Endothelial cell of umbilical vein (primary cell): Measurements from ENCODE around the gene KRTAP10-12. TPM values are rescaled to one million over a fixed set of nuclear protein-coding genes. Genes with fewer than 3 reads are reported as not detected.

Experiments used
- BruUV-seq: library from RNA; stranded (reverse); fragments of 400-500 nt; replicated peaks from 2 replicates; lab custom pipeline; 2021; lab: Mats Ljungman, UMichigan
- CTCF ChIA-PET: fragments of 300-600, 350-600 bp; sonication (Branson Sonifier 250); formaldehyde crosslinking; loops from one replicate; lab custom pipeline; 2021; ENCODE audit warnings: antibody characterized with exemption, inconsistent platforms; lab: Charles Lee
- POLR2A ChIA-PET: fragments of 300-600, 350-600 bp; sonication (Branson Sonifier 250); formaldehyde crosslinking; loops from one replicate; lab custom pipeline; 2021; ENCODE audit warnings: antibody characterized with exemption, inconsistent platforms; lab: Charles Lee
- DNase-seq: peaks from one replicate; pipeline ENCODE4 v3.0.0-alpha.2; 2011; ENCODE audit warnings: low read depth, low spot score
- FAIRE-seq: peaks from 2 replicates; lab custom pipeline; 2011; peaks lifted over from hg19 to GRCh38; lab: Jason Lieb, UNC
- H2AFZ ChIP-seq: 2 replicates; pipeline ENCODE4 v1.6.0; 2012; ENCODE audit warnings: low read depth, low read length, control low read depth, inconsistent platforms
- H3K27ac ChIP-seq: 2 replicates; pipeline ENCODE4 v1.5.1; 2011; ENCODE audit warnings: low read depth, mild to moderate bottlenecking, control low read depth, low read length, moderate library complexity; ENCODE audit not compliant: insufficient read depth
- H3K27me3 ChIP-seq, 2 experiments: 2 replicates each; pipeline versions ENCODE4 v1.6.0 to v1.6.1; 2011; ENCODE audit warnings: low read length in 2 of 2, mixed read lengths in 1 of 2; ENCODE audit not compliant: control insufficient read depth in 2 of 2, insufficient read depth in 2 of 2
- H3K36me3 ChIP-seq, 2 experiments: 2 replicates in 1 of 2; 3 replicates in 1 of 2; pipeline ENCODE4 v1.5.1; 2011; ENCODE audit warnings: low read length in 2 of 2, mild to moderate bottlenecking in 1 of 2, moderate library complexity in 1 of 2; ENCODE audit not compliant: control insufficient read depth in 2 of 2, insufficient read depth in 2 of 2; ENCODE audit errors: extremely low read depth in 1 of 2
- H3K4me1 ChIP-seq: 3 replicates; pipeline ENCODE4 v1.5.1; 2011; ENCODE audit warnings: mild to moderate bottlenecking, low read length; ENCODE audit not compliant: control insufficient read depth, insufficient read depth; ENCODE audit errors: extremely low read depth
- H3K4me2 ChIP-seq: 2 replicates; pipeline ENCODE4 v1.6.1; 2011; ENCODE audit warnings: low read length, control low read depth, mixed read lengths; ENCODE audit not compliant: insufficient read depth
- H3K4me3 ChIP-seq, 3 experiments: fragments of 200-600 bp in 1 of 3; sonication (generic), shearing (Covaris generic) in 1 of 3; replicated peaks in 1 of 3; 2 replicates each; pipeline ENCODE4 v1.5.1; 2011 to 2016; ENCODE audit warnings: control low read depth in 3 of 3, low read length in 3 of 3, mild to moderate bottlenecking in 2 of 3, inconsistent platforms in 1 of 3, low read depth in 1 of 3, moderate library complexity in 1 of 3; ENCODE audit not compliant: insufficient read depth in 1 of 3
- H3K79me2 ChIP-seq: 2 replicates; pipeline ENCODE4 v1.6.0; 2012; ENCODE audit warnings: low read length, inconsistent platforms; ENCODE audit not compliant: control insufficient read depth, insufficient read depth
- H3K9ac ChIP-seq: replicated peaks from 2 replicates; pipeline ENCODE3; 2011; ENCODE audit warnings: low read length, control low read depth; ENCODE audit not compliant: insufficient read depth; ENCODE audit errors: extremely low read depth
- H3K9me1 ChIP-seq: replicated peaks from 3 replicates; pipeline ENCODE4 v1.6.0; 2011; ENCODE audit warnings: mild to moderate bottlenecking, low read length; ENCODE audit not compliant: control insufficient read depth, insufficient read depth; ENCODE audit errors: extremely low read depth
- H3K9me3 ChIP-seq: replicated peaks from 2 replicates; pipeline ENCODE4 v1.5.1; 2012; ENCODE audit warnings: low read length, inconsistent platforms; ENCODE audit not compliant: control insufficient read depth, insufficient read depth
- H4K20me1 ChIP-seq: replicated peaks from 2 replicates; pipeline ENCODE3; 2011; ENCODE audit warnings: mild to moderate bottlenecking, low read length; ENCODE audit not compliant: control insufficient read depth, insufficient read depth; ENCODE audit errors: extremely low read depth
- EZH2 ChIP-seq: IDR thresholded peaks from 2 replicates; pipeline ENCODE4 v1.6.1; 2012; ENCODE audit warnings: borderline replicate concordance, low read depth, mild to moderate bottlenecking, moderate library complexity, low read length, inconsistent platforms; ENCODE audit not compliant: severe bottlenecking
- FOS ChIP-seq: IDR thresholded peaks from 2 replicates; pipeline ENCODE4 v1.6.1; 2011; ENCODE audit warnings: mild to moderate bottlenecking, low read length, moderate library complexity, borderline replicate concordance; ENCODE audit not compliant: insufficient read depth
- GATA2 ChIP-seq: IDR thresholded peaks from 2 replicates; pipeline ENCODE4 v1.7.0; 2011; ENCODE audit warnings: low read depth, mild to moderate bottlenecking, moderate library complexity, mixed read lengths, low read length; ENCODE audit not compliant: insufficient read length, insufficient read depth
- JUN ChIP-seq: IDR thresholded peaks from 2 replicates; pipeline ENCODE4 v1.6.1; 2011; ENCODE audit warnings: borderline replicate concordance, low read depth; ENCODE audit not compliant: insufficient read length, insufficient read depth
- POLR2AphosphoS5 ChIP-seq: IDR thresholded peaks from 2 replicates; pipeline ENCODE4 v1.6.1; 2012; ENCODE audit warnings: low read depth, mild to moderate bottlenecking, control low read depth, low read length, moderate library complexity; ENCODE audit not compliant: insufficient read depth
- dilution Hi-C: fragments of 300-500 bp; cut with MboI; formaldehyde crosslinking; loops from one replicate; pipeline ENCODE4 v1.15.0; 2019; ENCODE audit warnings: low sequenced_read_pairs; ENCODE audit not compliant: extremely low pct_ligation_motif_present
- intact Hi-C: fragments of 100-400 bp; cut with micrococcal nuclease; formaldehyde crosslinking; loops from one replicate; pipeline ENCODE4 v1.10.0; 2022
- polyA plus RNA-seq, 4 experiments: library from polyadenylated mRNA; depleted of rRNA in 3 of 4; stranded (reverse) in 3 of 4; unstranded in 1 of 4; fragments of >200 nt; gene quantifications; 2 replicates each; pipeline versions ENCODE4 v1.2.1 to v1.2.3, GENCODE V29; 2011 to 2012; ENCODE audit warnings: missing spikeins in 1 of 4
- total RNA-seq: library from RNA; stranded (reverse); gene quantifications from 2 replicates; pipeline ENCODE4 v1.2.3, GENCODE V29; 2021
- TF ChIP-seq, protein P1 (sequence below), 2 donors: IDR thresholded peaks; 1 replicate in 1 of 2; 2 replicates in 1 of 2; pipeline ENCODE4 v1.5.1; 2011; ENCODE audit warnings: low read length in 2 of 2, mild to moderate bottlenecking in 2 of 2, moderate library complexity in 2 of 2, control low read depth in 1 of 2, inconsistent platforms in 1 of 2, low read depth in 1 of 2; ENCODE audit not compliant: insufficient read depth in 1 of 2; ENCODE audit errors: extremely low read depth in 1 of 2

Gene KRTAP10-12
- total and polyA plus RNA-seq, 2 donors (not counting 3 experiments of a cell fraction or from before 2014, with no cell fraction given), result not detected

DNA sequence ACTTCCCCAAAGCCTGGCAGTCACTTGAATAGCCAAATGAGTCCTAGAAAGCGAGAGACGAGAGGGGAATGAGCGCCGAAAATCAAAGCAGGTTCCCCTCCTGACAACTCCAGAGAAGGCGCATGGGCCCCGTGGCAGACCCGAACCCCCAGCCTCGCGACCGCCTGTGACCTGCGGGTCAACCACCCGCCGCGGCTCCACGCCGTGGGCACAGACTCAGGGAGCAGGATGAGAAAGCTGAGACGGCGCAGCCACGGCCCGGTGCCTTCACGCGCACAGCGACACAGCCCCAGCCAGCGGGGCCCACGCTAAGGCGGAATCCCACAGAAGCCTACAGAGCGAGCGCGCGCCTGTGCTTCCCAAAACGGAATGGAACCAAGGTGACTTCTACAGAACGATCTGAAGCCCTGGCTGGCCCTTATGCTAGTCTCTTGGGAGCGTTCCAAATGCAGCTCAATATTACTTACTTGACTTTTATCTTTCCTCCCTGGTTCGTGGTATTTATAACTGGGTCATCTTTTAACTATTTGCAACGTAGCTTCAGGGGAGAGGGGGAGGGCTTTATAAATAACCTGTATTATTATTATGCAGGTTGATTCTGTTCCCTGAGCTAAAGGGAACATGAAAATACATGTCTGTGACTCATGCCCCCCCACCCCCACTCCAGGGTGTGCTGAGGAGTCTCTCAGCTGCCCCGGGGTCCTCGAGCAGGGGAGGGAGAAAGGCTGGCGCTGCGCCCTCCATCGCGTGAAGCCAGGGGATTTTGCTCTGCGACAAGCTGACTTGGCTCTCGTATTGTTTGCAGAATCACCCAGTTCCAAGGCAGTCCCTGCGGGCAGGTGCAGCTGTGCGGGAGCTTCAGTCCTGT is 12.7 kb downstream of the KRTAP10-12 start:
- peaks cover 5% of the 10 kb centered on the region for H3K4me1 ChIP-seq
- H3K9me1 ChIP-seq, result no peaks in the 10 kb centered on the region
- H3K36me3 ChIP-seq, result no peaks in the 10 kb centered on the region
- ChIA-PET POLR2A (no interaction called here), CTCF (interaction anchor here (1.1 to 1.7 kb wide), 2 partner anchors 84 to 223 kb away, joined by 3 to 10 read pairs; no protein-coding TSS in a partner anchor)
- H3K9me3 ChIP-seq, result no peaks in the 10 kb centered on the region
- peaks cover 79 to 84% of the 10 kb centered on the region in 2 experiments for H3K27me3 ChIP-seq
- no peaks in the 10 kb centered on the region for H4K20me1 ChIP-seq
- H3K79me2 ChIP-seq, result no peaks in the 10 kb centered on the region
- no peak overlapping the region for H2AFZ ChIP-seq
- H3K27ac ChIP-seq, result no peak overlapping the region
- no peak for TF ChIP-seq GATA2
- TF ChIP-seq EZH2, result peak; percentile 62
- H3K9ac ChIP-seq, result no peak overlapping the region
- dilution Hi-C loops, result no loop called here
- H3K4me3 ChIP-seq, result no peak overlapping the region
- no TSS peak for BruUV-seq
- H3K4me2 ChIP-seq, result no peak overlapping the region
- no peak for FAIRE-seq
- intact Hi-C loops, result no loop called here
- DNase-seq, result no peak

DNA sequence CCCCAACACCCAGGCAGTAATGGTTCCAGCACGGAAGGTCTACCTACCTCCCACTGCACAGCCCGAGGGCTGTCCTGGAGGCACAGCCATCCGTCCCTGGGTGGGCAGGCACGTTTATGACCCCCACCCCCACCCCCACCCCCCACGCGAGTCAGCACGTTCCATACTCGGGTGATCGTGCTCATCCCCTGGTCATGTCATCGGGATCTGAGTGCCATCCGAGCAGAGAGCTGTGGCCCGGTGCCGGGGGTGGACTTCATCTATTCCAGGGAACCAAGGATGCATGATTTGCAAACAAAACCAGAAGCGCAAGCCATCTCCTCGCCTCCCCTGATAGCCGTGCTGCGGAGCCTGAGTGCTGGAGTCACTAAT is 13.3 kb downstream of the KRTAP10-12 start:
- peaks cover 83 to 88% of the 10 kb centered on the region in 2 experiments for H3K27me3 ChIP-seq
- no peaks in the 10 kb centered on the region for H3K36me3 ChIP-seq
- no peak overlapping the region for H2AFZ ChIP-seq
- no peak overlapping the region for H3K9ac ChIP-seq
- no peak overlapping the region for H3K27ac ChIP-seq
- intact Hi-C loops (no loop called here), dilution Hi-C loops (no loop called here)
- H3K9me3 ChIP-seq, result no peaks in the 10 kb centered on the region
- H3K9me1 ChIP-seq, result no peaks in the 10 kb centered on the region
- H3K4me2 ChIP-seq, result no peak overlapping the region
- FAIRE-seq, result no peak
- H3K79me2 ChIP-seq, result no peaks in the 10 kb centered on the region
- DNase-seq, result no peak
- H3K4me3 ChIP-seq, result no peak overlapping the region
- CTCF ChIA-PET, result interaction anchor here (0.5 to 1.7 kb wide), 3 partner anchors 83 to 726 kb away, joined by 3 to 10 read pairs (median 4); no protein-coding TSS in a partner anchor
- H4K20me1 ChIP-seq, result no peaks in the 10 kb centered on the region
- POLR2A ChIA-PET, result no interaction called here
- no TSS peak for BruUV-seq
- H3K4me1 ChIP-seq, result peaks cover 5% of the 10 kb centered on the region
- TF ChIP-seq, protein P1, sequence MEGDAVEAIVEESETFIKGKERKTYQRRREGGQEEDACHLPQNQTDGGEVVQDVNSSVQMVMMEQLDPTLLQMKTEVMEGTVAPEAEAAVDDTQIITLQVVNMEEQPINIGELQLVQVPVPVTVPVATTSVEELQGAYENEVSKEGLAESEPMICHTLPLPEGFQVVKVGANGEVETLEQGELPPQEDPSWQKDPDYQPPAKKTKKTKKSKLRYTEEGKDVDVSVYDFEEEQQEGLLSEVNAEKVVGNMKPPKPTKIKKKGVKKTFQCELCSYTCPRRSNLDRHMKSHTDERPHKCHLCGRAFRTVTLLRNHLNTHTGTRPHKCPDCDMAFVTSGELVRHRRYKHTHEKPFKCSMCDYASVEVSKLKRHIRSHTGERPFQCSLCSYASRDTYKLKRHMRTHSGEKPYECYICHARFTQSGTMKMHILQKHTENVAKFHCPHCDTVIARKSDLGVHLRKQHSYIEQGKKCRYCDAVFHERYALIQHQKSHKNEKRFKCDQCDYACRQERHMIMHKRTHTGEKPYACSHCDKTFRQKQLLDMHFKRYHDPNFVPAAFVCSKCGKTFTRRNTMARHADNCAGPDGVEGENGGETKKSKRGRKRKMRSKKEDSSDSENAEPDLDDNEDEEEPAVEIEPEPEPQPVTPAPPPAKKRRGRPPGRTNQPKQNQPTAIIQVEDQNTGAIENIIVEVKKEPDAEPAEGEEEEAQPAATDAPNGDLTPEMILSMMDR (IDR thresholded peaks at IDR 0.05; ENCODE audit: extremely low read depth in 1 of 2, insufficient read depth in 1 of 2, low read depth in 1 of 2, low read length in 2 of 2), result no peak
- no peak for TF ChIP-seq POLR2AphosphoS5
- no peak for TF ChIP-seq FOS
- no peak for TF ChIP-seq JUN
